T-helper 2 cell treated with Interferon-gamma antibody and Interleukin-4, amounts not matched to agents 5 μg/mL and 100 μg/mL, for 36 hours (primary cell): ENCODE data around the gene COL23A1.
"Not testable (repeated sequence)": the region's sequence is repeated elsewhere in the genome, so short reads cannot be mapped to it uniquely, and the experiment has no call there.

Experiments
- DNase-seq: peaks from one replicate; pipeline ENCODE4 v3.0.0; 2021; ENCODE audit warnings: low spot score
- H3K27ac Mint-ChIP-seq: one replicate; pipeline ENCODE4 v1.8.0; 2021; ENCODE audit warnings: mild to moderate bottlenecking, mixed read lengths
- H3K27me3 Mint-ChIP-seq: one replicate; pipeline ENCODE4 v1.8.0; 2021; ENCODE audit warnings: low read depth, mixed read lengths
- H3K36me3 Mint-ChIP-seq: one replicate; pipeline ENCODE4 v1.8.0; 2021; ENCODE audit warnings: low read depth, mixed read lengths
- H3K4me1 Mint-ChIP-seq: one replicate; pipeline ENCODE4 v1.8.0; 2021; ENCODE audit warnings: low read depth, mixed read lengths
- H3K4me3 Mint-ChIP-seq: one replicate; pipeline ENCODE4 v1.8.0; 2022; ENCODE audit warnings: mild to moderate bottlenecking, moderate library complexity, mixed read lengths
- H3K9me3 Mint-ChIP-seq: one replicate; pipeline ENCODE4 v1.8.0; 2021; ENCODE audit warnings: mixed read lengths

The COL23A1 gene

GRCh38 chr5:178265746-178266145 lies 324.4 kb downstream of the COL23A1 start:
- no peaks in the 10 kb centered on the region for H3K27me3 Mint-ChIP-seq
- DNase-seq = no peak
- H3K4me1 Mint-ChIP-seq = no peaks in the 10 kb centered on the region
- H3K36me3 Mint-ChIP-seq = no peaks in the 10 kb centered on the region
- H3K27ac Mint-ChIP-seq = no peak overlapping the region
- no peaks in the 10 kb centered on the region for H3K9me3 Mint-ChIP-seq
- H3K4me3 Mint-ChIP-seq = no peak overlapping the region

GRCh38 chr5:178264044-178264443 lies 326.1 kb downstream of the COL23A1 start:
- Mint-ChIP-seq H3K4me1 (no peaks in the 10 kb centered on the region), H3K4me3 (no peak overlapping the region), H3K36me3 (no peaks in the 10 kb centered on the region), H3K27me3 (no peaks in the 10 kb centered on the region), H3K9me3 (no peaks in the 10 kb centered on the region), H3K27ac (no peak overlapping the region)
- DNase-seq = no peak

GRCh38 chr5:178261666-178262600 lies 328.3 kb downstream of the COL23A1 start:
- Mint-ChIP-seq H3K27me3 (no peaks in the 10 kb centered on the region), H3K27ac (no peak overlapping the region)

GRCh38 chr5:178259623-178260536 lies 330.3 kb downstream of the COL23A1 start:
- H3K27me3 Mint-ChIP-seq = no peaks in the 10 kb centered on the region
- H3K4me3 Mint-ChIP-seq = no peak overlapping the region
- H3K9me3 Mint-ChIP-seq = no peaks in the 10 kb centered on the region
- H3K27ac Mint-ChIP-seq = no peak overlapping the region
- H3K36me3 Mint-ChIP-seq = no peaks in the 10 kb centered on the region
- H3K4me1 Mint-ChIP-seq = peaks cover 1% of the 10 kb centered on the region
- DNase-seq = no peak

More at GRCh38 chr5:178261666-178262600, 328.3 kb downstream of the COL23A1 start:
- Mint-ChIP-seq H3K36me3 (no peaks in the 10 kb centered on the region), H3K4me3 (no peak overlapping the region), H3K4me1 (peaks cover 1% of the 10 kb centered on the region), H3K9me3 (no peaks in the 10 kb centered on the region)
- no peak for DNase-seq

- Mint-ChIP-seq H3K36me3 (no peaks in the 10 kb centered on the region), H3K4me1 (peaks cover 1% of the 10 kb centered on the region), H3K27me3 (no peaks in the 10 kb centered on the region), H3K27ac (no peak overlapping the region), H3K4me3 (no peak overlapping the region), H3K9me3 (no peaks in the 10 kb centered on the region)
- DNase-seq = no peak
Observed at GRCh38 chr5:178257650-178258049, 332.5 kb downstream of the COL23A1 start.

- Mint-ChIP-seq H3K36me3 (no peaks in the 10 kb centered on the region), H3K27ac (no peak overlapping the region), H3K9me3 (no peaks in the 10 kb centered on the region), H3K4me3 (no peak overlapping the region), H3K27me3 (no peaks in the 10 kb centered on the region), H3K4me1 (peaks cover 1% of the 10 kb centered on the region)
- DNase-seq = no peak
Observed at GRCh38 chr5:178256746-178257145, 333.4 kb downstream of the COL23A1 start.

- not testable (repeated sequence) for H3K4me1 Mint-ChIP-seq, DNase-seq, H3K9me3 Mint-ChIP-seq, H3K4me3 Mint-ChIP-seq, H3K27me3 Mint-ChIP-seq, H3K36me3 Mint-ChIP-seq, H3K27ac Mint-ChIP-seq
Observed at GRCh38 chr5:178253632-178254031, 336.6 kb downstream of the COL23A1 start.

- no peaks in the 10 kb centered on the region for H3K27me3 Mint-ChIP-seq
- DNase-seq = no peak
- H3K4me1 Mint-ChIP-seq = peaks cover 4% of the 10 kb centered on the region
- H3K27ac Mint-ChIP-seq = no peak overlapping the region
- H3K9me3 Mint-ChIP-seq = no peaks in the 10 kb centered on the region
- H3K4me3 Mint-ChIP-seq = no peak overlapping the region
- no peaks in the 10 kb centered on the region for H3K36me3 Mint-ChIP-seq
Observed at GRCh38 chr5:178252258-178252657, 337.9 kb downstream of the COL23A1 start.

- H3K4me1 Mint-ChIP-seq = peaks cover 4% of the 10 kb centered on the region
- H3K4me3 Mint-ChIP-seq = no peak overlapping the region
- H3K27me3 Mint-ChIP-seq = no peaks in the 10 kb centered on the region
- no peaks in the 10 kb centered on the region for H3K9me3 Mint-ChIP-seq
- DNase-seq = no peak
- no peak overlapping the region for H3K27ac Mint-ChIP-seq
- no peaks in the 10 kb centered on the region for H3K36me3 Mint-ChIP-seq
Observed at GRCh38 chr5:178250263-178250662, 339.9 kb downstream of the COL23A1 start.

GRCh38 chr5:178249191-178249989 lies 340.8 kb downstream of the COL23A1 start:
- no peak for DNase-seq
- Mint-ChIP-seq H3K4me3 (peak overlapping the region; percentile 51), H3K4me1 (peaks cover 4% of the 10 kb centered on the region), H3K27me3 (no peaks in the 10 kb centered on the region), H3K9me3 (no peaks in the 10 kb centered on the region), H3K27ac (peak overlapping the region; percentile 52), H3K36me3 (no peaks in the 10 kb centered on the region)

- Mint-ChIP-seq H3K9me3 (no peaks in the 10 kb centered on the region), H3K36me3 (no peaks in the 10 kb centered on the region), H3K27me3 (no peaks in the 10 kb centered on the region), H3K27ac (peak overlapping the region; percentile 20), H3K4me3 (no peak overlapping the region), H3K4me1 (peaks cover 4% of the 10 kb centered on the region)
- no peak for DNase-seq
Observed at GRCh38 chr5:178248750-178249149, 341.4 kb downstream of the COL23A1 start.

GRCh38 chr5:178247481-178248456 lies 342.4 kb downstream of the COL23A1 start:
- Mint-ChIP-seq H3K27ac (peak overlapping the region; percentile 26), H3K36me3 (no peaks in the 10 kb centered on the region), H3K4me3 (no peak overlapping the region), H3K4me1 (peaks cover 4% of the 10 kb centered on the region), H3K27me3 (no peaks in the 10 kb centered on the region), H3K9me3 (no peaks in the 10 kb centered on the region)
- no peak for DNase-seq
